ENCODE measurements around the gene CHST15. TPM values are rescaled to one million over a fixed set of nuclear protein-coding genes. Genes with fewer than 3 reads are reported as not detected.

CHST15 gene
- total and polyA plus RNA-seq, 2 of the 8 experiments (the other 6 are each of a cell fraction or from before 2014, with no cell fraction given) = 8.8 to 9.1 TPM

GRCh38 chr10:124066126-124066700 lies 27.2 kb downstream of the CHST15 start (continued):
- TF ChIP-seq CHD7 (IDR thresholded peaks at IDR 0.05; ENCODE audit: insufficient replicate concordance, low read length) (no peak), TAF1 (IDR thresholded peaks at IDR 0.05; ENCODE audit: low read depth, low read length) (no peak), RFX5 (IDR thresholded peaks at IDR 0.05; ENCODE audit: borderline replicate concordance, low read depth, low read length) (no peak), POLR2A (IDR thresholded peaks at IDR 0.05; ENCODE audit: control extremely low read depth in 1 of 2, low read depth in 2 of 2, low read length in 2 of 2) (no peak), CHD1 (IDR thresholded peaks at IDR 0.05; ENCODE audit: low read depth, low read length) (no peak), SAP30 (IDR thresholded peaks at IDR 0.05; ENCODE audit: insufficient read depth, insufficient replicate concordance, low read length) (no peak), GABPA (IDR thresholded peaks at IDR 0.05; ENCODE audit: borderline replicate concordance, insufficient read depth, low read length) (no peak), POLR2AphosphoS5 (IDR thresholded peaks at IDR 0.05; ENCODE audit: low read depth, low read length) (no peak), BRCA1 (IDR thresholded peaks at IDR 0.05; ENCODE audit: low read depth, low read length) (no peak), TBP (IDR thresholded peaks at IDR 0.05; ENCODE audit: low read depth, low read length) (no peak)
